Left ventricle myocardium superior (tissue), 1 donor: ENCODE measurements around the gene NDUFA13. TPM values are rescaled to one million over a fixed set of nuclear protein-coding genes. Genes with fewer than 3 reads are reported as not detected.

Source experiments
- ATAC-seq: fragments of 200-7000 bp; cut with Tn5 transposase; one replicate; pipeline ENCODE4 v1.9.1; 2020; ENCODE audit warnings: mild to moderate bottlenecking, moderate library complexity
- DNase-seq: peaks from one replicate; pipeline ENCODE4 v3.0.0-alpha.2; 2020
- intact Hi-C: fragments of 100-400 bp; cut with micrococcal nuclease; formaldehyde crosslinking; loops from one replicate; pipeline ENCODE4 v1.11.0; 2022
- total RNA-seq: library from RNA; stranded (reverse); fragmentation: NEBNext Ultra II Directional; extraction: Animal tissue kit (Norgen Biotek cat#: 25700); gene quantifications from one replicate; pipeline ENCODE4 v1.2.1, GENCODE V29; 2021
- donor health status: DM: no; HTN: yes; CAD: no; lungs with severe emphysema.

The NDUFA13 gene
- total RNA-seq, 1 donor from 2014 or later, result 1,297 TPM

GRCh38 chr19:19504754-19505668, 11.0 kb upstream of the NDUFA13 start:
- ATAC-seq, result no peak
- no peak for DNase-seq
- intact Hi-C loops, result no loop called here

- intact Hi-C loops, result no loop called here
- ATAC-seq, result no peak
- DNase-seq, result no peak
These were observed 10.2 kb upstream of the NDUFA13 start for GRCh38 chr19:19505669-19506326.

- intact Hi-C loops, result no loop called here
- no peak for DNase-seq
- ATAC-seq, result no peak
These were observed 9.4 kb upstream of the NDUFA13 start for GRCh38 chr19:19506592-19506991.

GRCh38 chr19:19507354-19507753, 8.7 kb upstream of the NDUFA13 start:
- intact Hi-C loops, result no loop called here
- DNase-seq (no peak), ATAC-seq (no peak)

GRCh38 chr19:19508217-19508616, 7.8 kb upstream of the NDUFA13 start:
- intact Hi-C loops, result no loop called here
- ATAC-seq, result no peak
- no peak for DNase-seq

- ATAC-seq, result no peak
- intact Hi-C loops, result no loop called here
- DNase-seq, result no peak
These were observed 5.6 kb upstream of the NDUFA13 start for GRCh38 chr19:19510432-19510831.

- DNase-seq, result no peak
- ATAC-seq, result no peak
- intact Hi-C loops, result no loop called here
These were observed 2.3 kb upstream of the NDUFA13 start for GRCh38 chr19:19513682-19514081.

GRCh38 chr19:19514215-19514657, 1.8 kb upstream of the NDUFA13 start:
- intact Hi-C loops, result no loop called here
- peak; percentile 56 for ATAC-seq

GRCh38 chr19:19514881-19515641, 964 bp upstream of the NDUFA13 start, which contains the start of gene TSSK6:
Gene TSSK6 (minus strand): TSS chr19:19515548. CDS start chr19:19515427, 121 bp downstream.
- intact Hi-C loops, result no loop called here
- peak; percentile 61 for DNase-seq
- no peak for ATAC-seq

More at GRCh38 chr19:19514215-19514657, 1.8 kb upstream of the NDUFA13 start:
- peak; percentile 90 for DNase-seq

- ATAC-seq, result no peak
- intact Hi-C loops, result no loop called here
- DNase-seq, result no peak
These were observed 1.2 kb downstream of the NDUFA13 start for GRCh38 chr19:19517235-19517619.

- DNase-seq, result no peak
- intact Hi-C loops, result no loop called here
- ATAC-seq, result no peak
These were observed 5.0 kb downstream of the NDUFA13 start for GRCh38 chr19:19520989-19521388.

GRCh38 chr19:19523177-19523576, 7.2 kb downstream of the NDUFA13 start:
- DNase-seq (no peak), ATAC-seq (no peak)
- intact Hi-C loops, result no loop called here

- ATAC-seq (no peak), DNase-seq (no peak)
- intact Hi-C loops, result no loop called here
These were observed 8.0 kb downstream of the NDUFA13 start for GRCh38 chr19:19524053-19524452.

- DNase-seq (no peak), ATAC-seq (no peak)
These were observed 9.8 kb downstream of the NDUFA13 start for GRCh38 chr19:19525611-19526380.

GRCh38 chr19:19526581-19527370, 10.8 kb downstream of the NDUFA13 start:
- ATAC-seq (peak; percentile 4), DNase-seq (no peak)
- intact Hi-C loops, result no loop called here

More at GRCh38 chr19:19525611-19526380, 9.8 kb downstream of the NDUFA13 start:
- intact Hi-C loops, result no loop called here

- no peak for DNase-seq
- intact Hi-C loops, result no loop called here
- no peak for ATAC-seq
These were observed 11.3 kb downstream of the NDUFA13 start for GRCh38 chr19:19527371-19527656.

- DNase-seq (no peak), ATAC-seq (peak; percentile 1)
- intact Hi-C loops, result no loop called here
These were observed 11.9 kb downstream of the NDUFA13 start for GRCh38 chr19:19527674-19528625.
